GM19395 (cell line): ENCODE results near the gene CNEP1R1.
"Not testable (repeated sequence)": the region's sequence is repeated elsewhere in the genome, so short reads cannot be mapped to it uniquely, and the experiment has no call there.

Experiments used
- ATAC-seq: cut with Tn5 transposase; IDR thresholded peaks from one replicate; pipeline ENCODE4 v1.9.1; 2021; ENCODE audit warnings: mild to moderate bottlenecking, moderate library complexity; ENCODE audit not compliant: unreplicated experiment

CNEP1R1 gene

GRCh38 chr16:50024684-50025536, at the start of gene CNEP1R1:
CNEP1R1 (plus strand) TSS chr16:50025225; CDS start chr16:50025316, 91 bp downstream.
- ATAC-seq: peak; percentile 98

- ATAC-seq: no peak
Observed at GRCh38 chr16:49977427-49977826, 47.6 kb upstream of the CNEP1R1 start.

GRCh38 chr16:49978569-49979326, 46.3 kb upstream of the CNEP1R1 start:
- no peak for ATAC-seq

- ATAC-seq: no peak
Observed at GRCh38 chr16:49980166-49980565, 44.9 kb upstream of the CNEP1R1 start.

GRCh38 chr16:49986351-49987124, 38.5 kb upstream of the CNEP1R1 start:
- ATAC-seq: no peak

- no peak for ATAC-seq
Observed at GRCh38 chr16:49987381-49987780, 37.6 kb upstream of the CNEP1R1 start.

GRCh38 chr16:49992825-49993224, 32.2 kb upstream of the CNEP1R1 start:
- ATAC-seq: no peak

- no peak for ATAC-seq
Observed at GRCh38 chr16:49993579-49993978, 31.4 kb upstream of the CNEP1R1 start.

GRCh38 chr16:49994006-49994405, 31.0 kb upstream of the CNEP1R1 start:
- no peak for ATAC-seq

- no peak for ATAC-seq
Observed at GRCh38 chr16:49995720-49996119, 29.3 kb upstream of the CNEP1R1 start.

GRCh38 chr16:49997721-49998251, 27.2 kb upstream of the CNEP1R1 start:
- ATAC-seq: no peak

- no peak for ATAC-seq
Observed at GRCh38 chr16:49998991-49999390, 26.0 kb upstream of the CNEP1R1 start.

- no peak for ATAC-seq
Observed at GRCh38 chr16:50001144-50001543, 23.9 kb upstream of the CNEP1R1 start.

GRCh38 chr16:50002190-50002589, 22.8 kb upstream of the CNEP1R1 start:
- no peak for ATAC-seq

GRCh38 chr16:50004239-50004638, 20.8 kb upstream of the CNEP1R1 start:
- ATAC-seq: no peak

- no peak for ATAC-seq
Observed at GRCh38 chr16:50006964-50007363, 18.1 kb upstream of the CNEP1R1 start.

- no peak for ATAC-seq
Observed at GRCh38 chr16:50007744-50008143, 17.3 kb upstream of the CNEP1R1 start.

- no peak for ATAC-seq
Observed at GRCh38 chr16:50010212-50010611, 14.8 kb upstream of the CNEP1R1 start.

GRCh38 chr16:50011707-50012106, 13.3 kb upstream of the CNEP1R1 start:
- ATAC-seq: no peak

- ATAC-seq: no peak
Observed at GRCh38 chr16:50012182-50012581, 12.8 kb upstream of the CNEP1R1 start.

GRCh38 chr16:50014211-50014610, 10.8 kb upstream of the CNEP1R1 start:
- not testable (repeated sequence) for ATAC-seq
